Measurements from ENCODE around the gene NRXN2.
"Not testable (repeated sequence)": the region's sequence is repeated elsewhere in the genome, so short reads cannot be mapped to it uniquely, and the experiment has no call there.

Gene NRXN2

GRCh38 chr11:64720167-64720566 is 2.8 kb downstream of the NRXN2 start:
- DNase-seq, result no peak

DNA sequence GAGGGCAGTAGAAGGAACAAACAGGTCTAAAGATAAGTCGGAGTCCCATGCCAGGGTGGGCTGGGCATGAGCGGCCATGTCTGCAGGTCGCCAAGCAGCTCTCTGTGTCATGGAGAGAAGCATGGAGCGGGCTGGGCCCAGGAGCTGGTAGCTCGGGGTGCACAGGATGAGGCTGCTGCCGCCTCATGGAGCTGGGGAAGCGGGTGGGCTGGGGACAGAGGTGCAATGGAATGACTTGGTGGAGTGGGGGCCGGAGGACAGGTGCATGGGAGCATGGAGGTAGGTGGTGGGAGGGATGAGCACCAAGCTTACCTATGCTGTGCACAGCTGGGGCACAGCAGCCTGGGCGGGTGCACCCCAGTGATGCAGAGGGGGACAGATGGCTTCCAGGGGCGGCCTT is 3.6 kb downstream of the NRXN2 start:
- no peak for DNase-seq

DNA sequence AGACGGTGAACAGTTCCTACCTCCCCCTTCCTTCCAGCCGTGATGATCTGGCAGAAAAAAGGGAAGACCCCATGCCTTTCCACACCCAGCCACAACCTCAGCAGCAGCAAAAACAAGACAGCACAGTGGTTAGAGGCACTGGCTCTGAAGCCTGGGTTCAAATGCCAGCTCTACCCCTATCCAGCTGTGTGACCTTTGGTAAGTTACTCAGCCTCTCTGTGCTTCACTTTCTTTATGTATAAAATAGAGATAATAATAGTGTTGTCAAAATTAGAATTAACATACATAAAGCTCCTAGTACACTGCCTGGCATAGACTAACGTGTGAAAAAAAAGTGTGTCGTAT is 4.2 kb downstream of the NRXN2 start:
- no peak for DNase-seq

DNA sequence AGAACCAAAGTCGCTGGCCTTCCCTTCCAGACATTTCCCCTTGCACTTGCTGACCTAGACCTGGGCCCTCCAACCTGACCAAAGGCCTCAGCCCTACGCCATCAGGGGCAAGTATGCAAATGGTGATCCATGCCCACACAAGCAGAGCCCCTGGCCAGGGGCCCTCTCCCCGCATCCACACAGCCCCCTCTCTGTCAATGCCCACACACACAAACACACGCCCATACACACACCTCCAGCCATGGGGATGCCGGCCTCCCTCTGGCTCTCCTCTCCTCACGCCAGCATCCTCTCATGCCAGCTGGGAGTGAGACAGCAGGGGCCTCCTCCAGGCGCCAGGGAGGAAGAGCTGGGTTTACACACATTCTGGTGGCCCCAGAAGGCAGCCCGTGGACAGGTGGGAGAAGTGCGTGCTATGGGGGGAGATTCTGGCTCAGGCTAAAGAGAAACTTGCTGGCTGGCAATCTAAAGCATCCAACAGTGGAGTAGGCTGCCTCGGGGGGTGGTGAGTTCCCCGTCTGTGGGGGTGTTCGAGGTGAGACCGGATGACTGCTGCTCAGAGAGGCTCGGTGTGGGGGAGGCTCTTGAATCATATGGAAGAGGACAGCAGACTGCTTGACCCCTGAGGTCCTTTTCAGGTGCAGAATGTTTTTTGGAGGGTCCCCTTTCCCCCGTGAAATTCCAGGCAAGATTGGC is 4.8 kb downstream of the NRXN2 start:
- DNase-seq, result no peak

DNA sequence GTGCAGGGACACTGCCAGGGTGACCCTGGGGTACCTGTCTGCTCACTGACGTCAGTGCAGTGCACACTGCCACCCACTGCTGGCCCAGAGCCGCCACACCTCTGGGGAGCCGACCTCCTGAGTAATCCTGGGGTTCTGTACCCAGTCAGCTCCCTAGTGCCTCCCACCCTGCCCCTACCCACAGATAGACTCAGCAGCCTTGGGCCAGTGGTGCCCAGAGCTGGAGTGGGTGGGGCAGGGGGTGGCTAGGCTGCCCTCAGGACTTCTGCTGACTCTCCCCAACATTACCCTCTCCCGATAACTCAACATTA is 5.8 kb downstream of the NRXN2 start:
- DNase-seq, result no peak

- peak; percentile 21 for DNase-seq
Measured at GRCh38 chr11:64716473-64717267, 6.3 kb downstream of the NRXN2 start.

GRCh38 chr11:64715756-64716472 is 7.1 kb downstream of the NRXN2 start:
- DNase-seq, result no peak

DNA sequence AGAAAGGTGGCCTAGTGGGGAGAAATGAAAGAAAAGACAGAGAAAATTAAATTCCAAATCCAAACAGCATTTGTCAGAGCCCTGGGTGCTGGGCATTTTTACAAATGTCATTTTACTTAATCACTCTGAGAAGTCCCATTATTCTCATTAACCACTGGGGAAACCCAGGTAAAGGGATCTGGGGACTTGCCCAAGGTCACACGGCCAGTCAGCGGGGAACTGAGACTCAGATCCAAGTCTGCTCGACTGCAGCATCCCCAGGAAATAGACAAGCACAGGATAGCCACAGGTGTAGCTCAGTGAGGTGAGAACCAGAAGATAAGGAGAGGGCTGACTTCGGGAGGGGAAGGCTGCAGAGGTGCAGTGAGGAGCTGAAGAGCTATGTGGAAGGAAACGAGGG is 7.9 kb downstream of the NRXN2 start:
- DNase-seq, result no peak

GRCh38 chr11:64714666-64715065 is 8.3 kb downstream of the NRXN2 start:
- DNase-seq, result no peak

GRCh38 chr11:64713781-64714363 is 9.1 kb downstream of the NRXN2 start:
- peak; percentile 51 for DNase-seq

- DNase-seq, result peak; percentile 72
Measured at GRCh38 chr11:64713016-64713707, 9.8 kb downstream of the NRXN2 start.

DNA sequence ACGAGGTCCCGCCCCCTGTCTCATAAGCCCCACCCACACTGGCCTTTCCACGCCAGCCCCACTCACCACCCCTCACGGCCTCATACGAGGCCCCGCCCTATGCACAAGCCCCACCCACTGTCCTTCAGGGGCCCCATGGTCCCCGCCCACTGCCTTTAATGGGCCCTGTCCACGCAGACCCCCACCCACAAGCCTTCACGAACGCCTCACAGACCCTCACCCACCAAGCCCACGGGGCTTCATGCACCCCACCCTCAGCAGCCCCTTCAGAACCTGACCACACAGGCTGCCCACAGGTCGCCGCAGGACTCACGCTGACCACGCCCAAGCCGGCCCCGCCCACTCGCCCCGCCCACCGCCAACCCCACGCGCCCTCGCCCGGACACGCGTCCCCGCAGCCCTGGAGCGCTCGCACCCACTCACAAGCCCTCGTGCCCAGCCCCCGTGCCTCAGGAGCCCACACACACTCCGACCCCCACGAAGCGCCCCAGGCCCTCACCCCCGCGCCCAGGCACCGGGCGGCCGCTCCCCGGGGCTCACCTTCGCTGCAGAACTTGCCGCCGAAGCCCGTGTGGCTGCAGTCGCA is 10.5 kb downstream of the NRXN2 start:
- DNase-seq, result no peak

GRCh38 chr11:64711956-64712362 is 11.0 kb downstream of the NRXN2 start:
- DNase-seq, result no peak

GRCh38 chr11:64711138-64711955 is 11.7 kb downstream of the NRXN2 start:
- peak; percentile 63 for DNase-seq

- DNase-seq, result no peak
Measured at GRCh38 chr11:64710418-64711137, 12.4 kb downstream of the NRXN2 start.

GRCh38 chr11:64705501-64705900 is 17.5 kb downstream of the NRXN2 start:
- DNase-seq, result no peak

DNA sequence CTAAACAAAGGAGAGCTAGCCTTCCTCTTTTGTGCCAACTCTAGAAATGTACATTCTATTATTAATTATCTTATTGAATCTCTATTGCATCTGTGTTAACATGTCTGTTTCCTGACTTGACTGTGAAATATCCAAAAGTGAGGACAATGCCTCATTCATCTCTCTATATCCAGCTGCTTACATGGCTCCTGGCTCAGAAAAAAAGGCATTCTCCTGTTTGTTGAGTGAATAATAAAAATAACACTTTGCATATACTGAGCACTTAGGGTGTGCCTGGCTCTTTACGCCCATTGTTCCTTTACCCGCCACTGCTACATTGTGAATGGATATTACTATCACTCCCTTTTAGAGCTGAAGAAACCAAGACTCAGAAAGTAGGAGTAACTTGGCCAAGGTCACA is 19.9 kb downstream of the NRXN2 start:
- DNase-seq, result no peak

DNA sequence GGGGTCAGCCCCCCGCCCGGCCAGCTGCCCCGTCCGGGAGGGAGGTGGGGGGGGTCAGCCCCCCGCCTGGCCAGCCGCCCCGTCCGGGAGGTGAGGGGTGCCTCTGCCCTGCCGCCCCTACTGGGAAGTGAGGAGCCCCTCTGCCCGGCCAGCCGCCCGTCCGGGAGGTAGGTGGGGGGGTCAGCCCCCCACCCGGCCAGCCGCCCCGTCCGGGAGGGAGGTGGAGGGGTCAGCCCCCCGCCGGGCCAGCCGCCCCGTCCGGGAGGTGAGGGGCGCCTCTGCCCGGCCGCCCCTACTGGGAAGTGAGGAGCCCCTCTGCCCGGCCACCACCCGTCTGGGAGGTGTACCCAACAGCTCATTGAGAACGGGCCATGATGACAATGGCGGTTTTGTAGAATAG is 21.0 kb downstream of the NRXN2 start:
- DNase-seq, result not testable (repeated sequence)

- DNase-seq, result no peak
Measured at GRCh38 chr11:64698427-64698826, 24.6 kb downstream of the NRXN2 start.

- no peak for DNase-seq
Measured at GRCh38 chr11:64697663-64698375, 25.2 kb downstream of the NRXN2 start.
